H1 (cell line): ENCODE data around the gene NIM1K. TPM values are rescaled to one million over a fixed set of nuclear protein-coding genes. Genes with fewer than 3 reads are reported as not detected.

ENCODE experiments used
- CTCF ChIA-PET: fragments of 300-600 bp; sonication (Branson Sonifier 250); formaldehyde crosslinking; loops from one replicate; lab custom pipeline; 2021; ENCODE audit not compliant: partially characterized antibody; lab: Charles Lee
- POLR2A ChIA-PET: fragments of 300-600 bp; sonication (Branson Sonifier 250); formaldehyde crosslinking; loops from one replicate; lab custom pipeline; 2021; ENCODE audit warnings: inconsistent platforms; ENCODE audit not compliant: partially characterized antibody; lab: Charles Lee
- DNase-seq, 2 experiments: peaks; one replicate each; pipeline versions ENCODE4 v3.0.0 to v3.0.0-alpha.2; 2010 to 2022; ENCODE audit warnings: low spot score in 2 of 2, low read depth in 1 of 2, mixed read lengths in 1 of 2
- FAIRE-seq: peaks from 2 replicates; lab custom pipeline; 2011; peaks lifted over from hg19 to GRCh38; lab: Jason Lieb, UNC
- H2AFZ ChIP-seq: 2 replicates; pipeline ENCODE4 v1.8.1; 2012; ENCODE audit warnings: low read length, inconsistent platforms
- H2AK5ac ChIP-seq: 2 replicates; pipeline ENCODE4 v1.6.1; 2013; ENCODE audit warnings: low read depth, low read length
- H2BK120ac ChIP-seq: replicated peaks from 2 replicates; pipeline ENCODE3; 2013; ENCODE audit warnings: low read depth, low read length, inconsistent platforms
- H2BK12ac ChIP-seq: 2 replicates; pipeline ENCODE4 v1.6.1; 2013; ENCODE audit warnings: low read depth, low read length
- H2BK15ac ChIP-seq: 2 replicates; pipeline ENCODE4 v1.6.1; 2013; ENCODE audit warnings: low read length
- H2BK20ac ChIP-seq: 2 replicates; pipeline ENCODE4 v1.6.1; 2013; ENCODE audit warnings: low read length
- H2BK5ac ChIP-seq: 2 replicates; pipeline ENCODE4 v1.6.1; 2013; ENCODE audit warnings: low read depth, low read length
- H3K14ac ChIP-seq: 2 replicates; pipeline ENCODE4 v1.6.1; 2013; ENCODE audit warnings: inconsistent platforms; ENCODE audit not compliant: insufficient read length
- H3K18ac ChIP-seq: 2 replicates; pipeline ENCODE4 v1.6.1; 2013; ENCODE audit warnings: low read length; ENCODE audit errors: extremely low read depth
- H3K23ac ChIP-seq: 2 replicates; pipeline ENCODE4 v1.6.1; 2013; ENCODE audit warnings: inconsistent platforms; ENCODE audit not compliant: insufficient read length
- H3K23me2 ChIP-seq: 2 replicates; pipeline ENCODE4 v1.6.1; 2013; ENCODE audit warnings: low read depth, low read length
- H3K27ac ChIP-seq: 2 replicates; pipeline ENCODE4 v1.6.1; 2011; ENCODE audit warnings: low read depth, low read length, inconsistent platforms
- H3K27me3 ChIP-seq, 4 experiments: replicated peaks in 1 of 4; 1 replicate in 1 of 4; 2 replicates in 3 of 4; pipeline versions ENCODE4 v1.6.1 to v1.8.1; 2011 to 2013; ENCODE audit warnings: low read length in 3 of 4, mild to moderate bottlenecking in 3 of 4, inconsistent platforms in 2 of 4, mixed read lengths in 2 of 4, moderate library complexity in 1 of 4; ENCODE audit not compliant: control insufficient read depth in 3 of 4, insufficient read depth in 3 of 4; ENCODE audit errors: extremely low read depth in 1 of 4
- H3K36me3 ChIP-seq, 4 experiments: 2 replicates each; pipeline versions ENCODE4 v1.6.1 to v1.8.1; 2011 to 2013; ENCODE audit warnings: mild to moderate bottlenecking in 4 of 4, low read length in 3 of 4, moderate library complexity in 2 of 4, control low read depth in 1 of 4, inconsistent platforms in 1 of 4; ENCODE audit not compliant: insufficient read depth in 4 of 4, control insufficient read depth in 2 of 4
- H3K4ac ChIP-seq: replicated peaks from 2 replicates; pipeline ENCODE3; 2013; ENCODE audit warnings: low read length, low read depth, mixed read lengths, inconsistent platforms; ENCODE audit not compliant: insufficient read length
- H3K4me1 ChIP-seq, 4 experiments: replicated peaks in 1 of 4; 1 replicate in 1 of 4; 2 replicates in 3 of 4; pipeline versions ENCODE4 v1.6.1 to v1.8.1; 2011 to 2013; ENCODE audit warnings: low read length in 3 of 4, inconsistent platforms in 2 of 4, mixed read lengths in 1 of 4; ENCODE audit not compliant: insufficient read depth in 4 of 4, control insufficient read depth in 3 of 4
- H3K4me2 ChIP-seq, 2 experiments: 2 replicates each; pipeline versions ENCODE4 v1.6.1 to v1.8.1; 2011 to 2013; ENCODE audit warnings: low read depth in 2 of 2, low read length in 2 of 2, control low read depth in 1 of 2, inconsistent platforms in 1 of 2, mild to moderate bottlenecking in 1 of 2; ENCODE audit not compliant: insufficient read depth in 1 of 2
- H3K4me3 ChIP-seq, 4 experiments: fragments of 200-600, 300-600 bp in 1 of 4; sonication (generic), shearing (Covaris generic), sonication (Bioruptor Twin) in 1 of 4; 2 replicates each; pipeline versions ENCODE4 v1.5.1 to v1.8.1; 2011 to 2016; ENCODE audit warnings: low read length in 4 of 4, low read depth in 3 of 4, control low read depth in 2 of 4, inconsistent platforms in 2 of 4, mild to moderate bottlenecking in 2 of 4, mixed read lengths in 1 of 4, moderate library complexity in 1 of 4; ENCODE audit not compliant: insufficient read depth in 2 of 4; ENCODE audit errors: extremely low read depth in 1 of 4
- H3K56ac ChIP-seq: replicated peaks from 2 replicates; pipeline ENCODE3; 2013; ENCODE audit warnings: low read depth, mild to moderate bottlenecking, mixed read lengths, low read length, inconsistent platforms; ENCODE audit not compliant: insufficient read length
- H3K79me1 ChIP-seq: 2 replicates; pipeline ENCODE4 v1.6.1; 2013; ENCODE audit warnings: low read depth, low read length, control low read depth
- H3K79me2 ChIP-seq, 2 experiments: 2 replicates each; pipeline versions ENCODE4 v1.6.1 to v1.8.1; 2012 to 2013; ENCODE audit warnings: low read length in 2 of 2, mild to moderate bottlenecking in 2 of 2, inconsistent platforms in 1 of 2; ENCODE audit not compliant: insufficient read depth in 2 of 2, control insufficient read depth in 1 of 2
- H3K9ac ChIP-seq, 4 experiments: replicated peaks in 1 of 4; 1 replicate in 1 of 4; 2 replicates in 3 of 4; pipeline versions ENCODE4 v1.6.1 to v1.8.1; 2011 to 2013; ENCODE audit warnings: low read depth in 3 of 4, low read length in 3 of 4, control low read depth in 2 of 4, mild to moderate bottlenecking in 2 of 4, moderate library complexity in 2 of 4, inconsistent platforms in 1 of 4; ENCODE audit errors: extremely low read depth in 1 of 4
- H3K9me3 ChIP-seq, 2 experiments: 2 replicates each; pipeline versions ENCODE4 v1.6.1 to v1.8.1; 2012 to 2013; ENCODE audit warnings: mild to moderate bottlenecking in 2 of 2, moderate library complexity in 2 of 2, control low read depth in 1 of 2, inconsistent platforms in 1 of 2, low read depth in 1 of 2, low read length in 1 of 2, mixed read lengths in 1 of 2; ENCODE audit not compliant: insufficient read depth in 2 of 2
- H4K20me1 ChIP-seq, 2 experiments: replicated peaks in 1 of 2; 2 replicates each; pipeline versions ENCODE3 to v1.8.1; 2011 to 2013; ENCODE audit warnings: inconsistent platforms in 2 of 2, low read length in 2 of 2, mild to moderate bottlenecking in 1 of 2; ENCODE audit not compliant: insufficient read depth in 2 of 2, control insufficient read depth in 1 of 2
- H4K5ac ChIP-seq: 2 replicates; pipeline ENCODE4 v1.6.1; 2013; ENCODE audit warnings: low read length, low read depth, mixed read lengths, inconsistent platforms; ENCODE audit not compliant: insufficient read length
- H4K8ac ChIP-seq: 2 replicates; pipeline ENCODE4 v1.8.0; 2013; ENCODE audit warnings: mild to moderate bottlenecking, moderate library complexity, low read length, inconsistent platforms; ENCODE audit not compliant: insufficient read depth; ENCODE audit errors: extremely low read depth
- H4K91ac ChIP-seq: replicated peaks from 2 replicates; pipeline ENCODE3; 2013; ENCODE audit warnings: low read length, mixed read lengths, inconsistent platforms; ENCODE audit not compliant: insufficient read length
- ATF2 ChIP-seq: IDR thresholded peaks from 2 replicates; pipeline ENCODE4 v1.6.1; 2012; ENCODE audit warnings: low read length, inconsistent platforms
- BRCA1 ChIP-seq: IDR thresholded peaks from 2 replicates; pipeline ENCODE4 v1.6.1; 2012; ENCODE audit warnings: low read depth, low read length, improper control_type of control experiment
- CBX5 ChIP-seq: fragments of 300-800, 300-1000 bp; sonication (generic); IDR thresholded peaks from 2 replicates; pipeline ENCODE4 v1.7.1; 2016; ENCODE audit warnings: antibody characterized with exemption, low read length, low read depth
- MAX ChIP-seq: IDR thresholded peaks from 2 replicates; pipeline ENCODE4 v1.6.1; 2012; ENCODE audit warnings: inconsistent platforms
- RNF2 ChIP-seq: fragments of 200-900, 300-1000 bp; sonication (generic); IDR thresholded peaks from 2 replicates; pipeline ENCODE4 v1.7.1; 2016; ENCODE audit warnings: borderline replicate concordance, low read depth, mild to moderate bottlenecking, antibody characterized with exemption, low read length; ENCODE audit not compliant: poor library complexity, severe bottlenecking; ENCODE audit errors: missing control alignments
- SAP30 ChIP-seq: fragments of 300-600 bp; sonication (generic); IDR thresholded peaks from 2 replicates; pipeline ENCODE4 v1.7.1; 2012; ENCODE audit warnings: low read length, moderate library complexity, mild to moderate bottlenecking, inconsistent platforms; ENCODE audit not compliant: insufficient read depth, insufficient replicate concordance
- SIN3A ChIP-seq, 2 experiments: IDR thresholded peaks in 1 of 2; conservative IDR thresholded peaks in 1 of 2; 2 replicates each; pipeline ENCODE4 v1.6.1; 2011 to 2012; ENCODE audit warnings: low read length in 2 of 2, improper control_type of control experiment in 1 of 2, low read depth in 1 of 2, mild to moderate bottlenecking in 1 of 2
- SP2 ChIP-seq: IDR thresholded peaks from 2 replicates; pipeline ENCODE4 v1.6.1; 2012; ENCODE audit warnings: mild to moderate bottlenecking, low read length, inconsistent platforms
- SRF ChIP-seq: IDR thresholded peaks from 2 replicates; pipeline ENCODE4 v1.6.1; 2011; ENCODE audit warnings: mild to moderate bottlenecking, low read depth, low read length, moderate library complexity
- TBP ChIP-seq: IDR thresholded peaks from 2 replicates; pipeline ENCODE4 v1.6.1; 2011; ENCODE audit warnings: low read depth, low read length, improper control_type of control experiment
- WGBS, 2 experiments: shearing (Covaris generic) in 1 of 2; methylation state at CpG; one replicate each; pipeline versions ENCODE4 v1.1.6 to v1.1.7; 2013 to 2015; ENCODE audit warnings: low lambda C conversion rate in 2 of 2, mixed read lengths in 2 of 2, inconsistent platforms in 1 of 2, low coverage in 1 of 2, missing lambda C conversion rate in 1 of 2; ENCODE audit not compliant: insufficient replicate concordance in 2 of 2, insufficient coverage in 1 of 2, insufficient read length in 1 of 2; ENCODE audit errors: extremely low coverage in 1 of 2, missing lambda C conversion rate in 1 of 2; 5-methylcytosine and 5-hydroxymethylcytosine counted together
- polyA plus RNA-seq, 7 experiments: library from polyadenylated mRNA; depleted of rRNA in 3 of 7; stranded (reverse) in 5 of 7; unstranded in 2 of 7; fragments of >200 nt in 5 of 7; fragments of 200-250 nt in 2 of 7; gene quantifications; 1 replicate in 5 of 7; 2 replicates in 1 of 7; 4 replicates in 1 of 7; pipeline versions ENCODE4 v1.2.1 to v1.2.3, GENCODE V29; 2011 to 2013; ENCODE audit warnings: missing spikeins in 2 of 7, mixed read lengths in 2 of 7
- total RNA-seq: library from RNA; stranded (reverse); fragmentation: NEBNext Ultra II Directional; extraction: Animal tissue kit (Norgen Biotek cat#: 25700); gene quantifications from 2 replicates; pipeline ENCODE4 v1.2.1, GENCODE V29; 2021

The NIM1K gene
- total and polyA plus RNA-seq, 2 of the 8 experiments (the other 6 are each of a cell fraction or from before 2014, with no cell fraction given): not detected

GRCh38 chr5:43193894-43194265 is 1.9 kb downstream of the NIM1K start:
- H3K36me3 ChIP-seq: no peaks in the 10 kb centered on the region
- no peak overlapping the region for H3K14ac ChIP-seq
- no peak overlapping the region for H2AK5ac ChIP-seq
- H3K79me1 ChIP-seq: no peaks in the 10 kb centered on the region
- WGBS, 2 experiments: 16% methylated on average over 6 of the region's 6 CpGs; no CpG with 5 or more reads in 1 of the 2 experiments
- POLR2A ChIA-PET: interaction anchor here (1.0 to 1.1 kb wide), 2 partner anchors 50 to 290 kb away, joined by 3 read pairs; partner anchors contain the start of gene TMEM267
- H3K4ac ChIP-seq: no peak overlapping the region
- H2AFZ ChIP-seq: peak overlapping the region; percentile 56
- no peak overlapping the region for H2BK5ac ChIP-seq
- H3K23ac ChIP-seq: no peak overlapping the region
- no peak overlapping the region for H3K9ac ChIP-seq
- H3K23me2 ChIP-seq: peaks cover 17% of the 10 kb centered on the region
- no peak overlapping the region for H2BK120ac ChIP-seq
- H3K27me3 ChIP-seq: peaks cover 8 to 36% (median 29%) of the 10 kb centered on the region in 4 experiments; a peak in 6 of 7 replicates
- no peak overlapping the region for H2BK12ac ChIP-seq
- H3K79me2 ChIP-seq: no peaks in the 10 kb centered on the region
- no peak overlapping the region for H2BK20ac ChIP-seq
- peak overlapping the region in 3 of 4 experiments; percentile 19 to 70 (median 34); a peak in 5 of 8 replicates for H3K4me3 ChIP-seq
- TF ChIP-seq CBX5 (no peak), SIN3A (conservative IDR thresholded peaks at IDR 0.05 in 1 of 2, IDR thresholded peaks at IDR 0.05 in 1 of 2; ENCODE audit: low read depth in 1 of 2, low read length in 2 of 2) (no peak), MAX (no peak), SAP30 (no peak), SRF (no peak), BRCA1 (no peak), TBP (no peak), RNF2 (no peak), SP2 (no peak), ATF2 (no peak)
- peak overlapping the region; percentile 86 to 98 for H3K4me2 ChIP-seq
- peaks cover 6 to 10% (median 8%) of the 10 kb centered on the region in 4 experiments for H3K4me1 ChIP-seq
- H3K9me3 ChIP-seq: no peaks in the 10 kb centered on the region
- H4K91ac ChIP-seq: no peak overlapping the region
- CTCF ChIA-PET: interaction anchor here (0.7 to 2.1 kb wide), 4 partner anchors 14 to 290 kb away, joined by 3 to 6 read pairs (median 4); partner anchors contain the start of gene TMEM267
- H4K5ac ChIP-seq: no peak overlapping the region
- H3K27ac ChIP-seq: no peak overlapping the region
- H4K20me1 ChIP-seq: peaks cover 0 to 5% of the 10 kb centered on the region in 2 experiments
- FAIRE-seq (no peak), DNase-seq (no peak)
- H3K18ac ChIP-seq: no peak overlapping the region
- H2BK15ac ChIP-seq: no peak overlapping the region
- H4K8ac ChIP-seq: no peak overlapping the region
- H3K56ac ChIP-seq: no peak overlapping the region
